ENCODE measurements around the gene TNS3.

Gene TNS3

GRCh38 chr7:47362984-47363383 lies 218.9 kb downstream of the TNS3 start:
- TF ChIP-seq, protein P1, sequence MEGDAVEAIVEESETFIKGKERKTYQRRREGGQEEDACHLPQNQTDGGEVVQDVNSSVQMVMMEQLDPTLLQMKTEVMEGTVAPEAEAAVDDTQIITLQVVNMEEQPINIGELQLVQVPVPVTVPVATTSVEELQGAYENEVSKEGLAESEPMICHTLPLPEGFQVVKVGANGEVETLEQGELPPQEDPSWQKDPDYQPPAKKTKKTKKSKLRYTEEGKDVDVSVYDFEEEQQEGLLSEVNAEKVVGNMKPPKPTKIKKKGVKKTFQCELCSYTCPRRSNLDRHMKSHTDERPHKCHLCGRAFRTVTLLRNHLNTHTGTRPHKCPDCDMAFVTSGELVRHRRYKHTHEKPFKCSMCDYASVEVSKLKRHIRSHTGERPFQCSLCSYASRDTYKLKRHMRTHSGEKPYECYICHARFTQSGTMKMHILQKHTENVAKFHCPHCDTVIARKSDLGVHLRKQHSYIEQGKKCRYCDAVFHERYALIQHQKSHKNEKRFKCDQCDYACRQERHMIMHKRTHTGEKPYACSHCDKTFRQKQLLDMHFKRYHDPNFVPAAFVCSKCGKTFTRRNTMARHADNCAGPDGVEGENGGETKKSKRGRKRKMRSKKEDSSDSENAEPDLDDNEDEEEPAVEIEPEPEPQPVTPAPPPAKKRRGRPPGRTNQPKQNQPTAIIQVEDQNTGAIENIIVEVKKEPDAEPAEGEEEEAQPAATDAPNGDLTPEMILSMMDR (conservative IDR thresholded peaks at IDR 0.05; ENCODE audit: low read depth, low read length): no peak
- Histone ChIP-seq H3K27me3 (ENCODE audit: insufficient read depth, low read depth) (no peaks in the 10 kb centered on the region), H3K4me1 (ENCODE audit: low read depth, poor library complexity, severe bottlenecking) (peaks cover 76% of the 10 kb centered on the region), H3K79me2 (ENCODE audit: insufficient read depth, low read depth) (peaks cover 98% of the 10 kb centered on the region), H2AFZ (ENCODE audit: low read depth) (no peak overlapping the region), H3K9ac (no peak overlapping the region), H3K36me3 (ENCODE audit: insufficient read depth) (peaks cover 9% of the 10 kb centered on the region; the same call in 1 of the 2 replicates), H3K4me2 (peak overlapping the region; percentile 66), H3K4me3 (IDR thresholded peaks at IDR 0.05; ENCODE audit: insufficient read depth, low read depth, low read length) (no peak overlapping the region), H4K20me1 (ENCODE audit: insufficient read depth) (peaks cover 37% of the 10 kb centered on the region), H3K27ac (no peak overlapping the region; the same call in 1 of the 2 replicates)

GRCh38 chr7:47361746-47362215 lies 220.1 kb downstream of the TNS3 start:
- H3K4me1 ChIP-seq (ENCODE audit: low read depth, poor library complexity, severe bottlenecking): peaks cover 79% of the 10 kb centered on the region
- H3K27me3 ChIP-seq (ENCODE audit: insufficient read depth, low read depth): no peaks in the 10 kb centered on the region
- peaks cover 98% of the 10 kb centered on the region for H3K79me2 ChIP-seq (ENCODE audit: insufficient read depth, low read depth)
- peaks cover 4% of the 10 kb centered on the region; the same call in 1 of the 2 replicates for H3K36me3 ChIP-seq (ENCODE audit: insufficient read depth)
- peaks cover 33% of the 10 kb centered on the region for H4K20me1 ChIP-seq (ENCODE audit: insufficient read depth)
- TF ChIP-seq, protein P1 (conservative IDR thresholded peaks at IDR 0.05; ENCODE audit: low read depth, low read length): no peak
- H3K9ac ChIP-seq: no peak overlapping the region; the same call in 1 of the 2 replicates
- no peak overlapping the region for H3K4me3 ChIP-seq (IDR thresholded peaks at IDR 0.05; ENCODE audit: insufficient read depth, low read depth, low read length)
- H3K4me2 ChIP-seq: peak overlapping the region; percentile 66; the same call in 1 of the 2 replicates
- H3K27ac ChIP-seq: peak overlapping the region; percentile 73
- no peak overlapping the region for H2AFZ ChIP-seq (ENCODE audit: low read depth)

GRCh38 chr7:47361236-47361635 lies 220.7 kb downstream of the TNS3 start:
- Histone ChIP-seq H3K4me3 (IDR thresholded peaks at IDR 0.05; ENCODE audit: insufficient read depth, low read depth, low read length) (no peak overlapping the region), H3K27ac (peak overlapping the region; percentile 73; the same call in 1 of the 2 replicates), H3K27me3 (ENCODE audit: insufficient read depth, low read depth) (no peaks in the 10 kb centered on the region), H3K9ac (no peak overlapping the region), H3K79me2 (ENCODE audit: insufficient read depth, low read depth) (peaks cover 98% of the 10 kb centered on the region), H2AFZ (ENCODE audit: low read depth) (no peak overlapping the region), H4K20me1 (ENCODE audit: insufficient read depth) (peaks cover 37% of the 10 kb centered on the region), H3K36me3 (ENCODE audit: insufficient read depth) (no peaks in the 10 kb centered on the region; the same call in 1 of the 2 replicates), H3K4me1 (ENCODE audit: low read depth, poor library complexity, severe bottlenecking) (peaks cover 79% of the 10 kb centered on the region), H3K4me2 (peak overlapping the region; percentile 66; the same call in 1 of the 2 replicates)
- TF ChIP-seq, protein P1 (conservative IDR thresholded peaks at IDR 0.05; ENCODE audit: low read depth, low read length): no peak

DNA sequence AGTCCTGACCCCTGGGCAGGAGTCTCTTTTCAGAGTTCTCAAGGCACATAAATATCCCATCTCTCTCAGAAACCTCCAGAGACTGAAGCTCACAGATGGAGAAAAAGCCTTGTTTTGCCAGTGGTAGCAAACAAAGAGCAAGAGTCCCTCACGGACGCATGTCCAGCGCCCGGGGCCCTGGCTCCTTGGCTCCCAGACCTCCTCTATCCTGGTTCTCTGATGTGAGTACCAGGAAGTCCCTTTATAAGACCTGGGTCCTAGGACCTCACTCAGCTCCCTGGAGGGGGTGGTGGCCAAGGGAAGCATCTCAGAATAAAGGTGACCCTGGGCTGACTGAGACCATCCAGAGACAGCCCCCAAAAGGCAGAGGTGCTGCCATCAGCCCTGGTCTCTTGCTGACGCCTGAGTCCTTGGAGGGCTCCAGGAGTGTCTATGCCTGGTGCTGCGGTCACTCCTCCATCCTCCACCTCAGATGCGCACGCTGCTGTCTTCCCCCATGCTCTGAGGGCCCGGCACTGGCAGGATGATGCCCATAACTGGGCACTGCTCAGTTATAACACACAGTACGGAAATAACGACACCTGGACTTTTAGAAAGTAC lies 221.5 kb downstream of the TNS3 start:
- no peaks in the 10 kb centered on the region; the same call in 1 of the 2 replicates for H3K36me3 ChIP-seq (ENCODE audit: insufficient read depth)
- TF ChIP-seq, protein P1 (conservative IDR thresholded peaks at IDR 0.05; ENCODE audit: low read depth, low read length): no peak

More for the DNA sequence above, 221.5 kb downstream of the TNS3 start:
- Histone ChIP-seq H4K20me1 (ENCODE audit: insufficient read depth) (peaks cover 37% of the 10 kb centered on the region), H3K9ac (no peak overlapping the region), H3K4me1 (ENCODE audit: low read depth, poor library complexity, severe bottlenecking) (peaks cover 77% of the 10 kb centered on the region), H3K4me2 (no peak overlapping the region; the same call in 1 of the 2 replicates), H3K27me3 (ENCODE audit: insufficient read depth, low read depth) (no peaks in the 10 kb centered on the region), H3K27ac (no peak overlapping the region), H2AFZ (ENCODE audit: low read depth) (no peak overlapping the region), H3K4me3 (IDR thresholded peaks at IDR 0.05; ENCODE audit: insufficient read depth, low read depth, low read length) (no peak overlapping the region), H3K79me2 (ENCODE audit: insufficient read depth, low read depth) (peaks cover 98% of the 10 kb centered on the region)

Measured in KMS-11 (cell line).